Measurements from ENCODE around the gene COPS3.

- TF ChIP-seq EZH2 (IDR thresholded peaks at IDR 0.05; ENCODE audit: low read length, missing control alignments) (no peak), CTCF (conservative IDR thresholded peaks at IDR 0.05 in 1 of 2, IDR thresholded peaks at IDR 0.05 in 1 of 2; ENCODE audit: low read depth in 1 of 2, low read length in 2 of 2) (no peak)
Measured at GRCh38 chr17:17285951-17286350, 4.9 kb upstream of the COPS3 start.

Measured in fibroblast of lung (primary cell).